ENCODE measurements around the gene PTCRA. TPM values are rescaled to one million over a fixed set of nuclear protein-coding genes. Genes with fewer than 3 reads are reported as not detected.

The PTCRA gene
- total RNA-seq, 1 experiment from 2014 or later: not detected

DNA sequence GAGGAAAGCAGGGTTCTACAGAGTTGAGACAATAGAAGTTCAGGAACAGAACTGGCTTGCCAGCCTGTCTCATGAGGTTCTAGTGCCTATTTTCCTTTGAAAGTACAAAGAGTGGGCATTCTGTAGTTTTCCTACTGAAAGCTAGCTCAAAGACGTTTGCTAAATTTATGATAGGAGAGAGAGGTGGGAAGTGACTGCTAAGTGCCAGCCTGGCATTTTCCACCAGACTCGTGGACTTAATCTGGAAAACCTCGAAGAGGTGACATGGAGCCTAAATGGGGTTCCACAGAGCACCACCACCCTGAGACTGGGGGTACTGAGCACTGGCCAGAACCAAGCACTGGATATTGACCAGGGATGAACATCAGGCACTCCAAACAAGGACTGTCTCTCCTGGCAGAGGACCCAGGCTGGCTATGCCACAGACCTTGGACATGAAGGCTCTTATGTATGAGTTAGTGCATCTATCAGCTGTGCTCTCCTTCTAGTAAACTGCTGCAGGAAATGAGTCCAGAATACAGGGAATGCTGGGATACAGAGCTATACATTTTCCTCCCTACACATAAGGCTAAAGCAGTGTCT is 56.0 kb downstream of the PTCRA start (continued):
- TF ChIP-seq NFYB (CRISPR knock-in tag; conservative IDR thresholded peaks at IDR 0.05; ENCODE audit: low read depth) (no peak), TCF7 (CRISPR knock-in tag; IDR thresholded peaks at IDR 0.05; ENCODE audit: low read depth) (no peak), ZNF416 (CRISPR knock-in tag; IDR thresholded peaks at IDR 0.05) (no peak), ZNF138 (CRISPR knock-in tag; conservative IDR thresholded peaks at IDR 0.05) (no peak), ATF3 (CRISPR knock-in tag; conservative IDR thresholded peaks at IDR 0.05) (no peak), HMGXB4 (CRISPR knock-in tag; IDR thresholded peaks at IDR 0.05) (no peak), HMGA2 (CRISPR knock-in tag; IDR thresholded peaks at IDR 0.05) (no peak), JAZF1 (CRISPR knock-in tag; IDR thresholded peaks at IDR 0.05) (no peak), FOXK1 (CRISPR knock-in tag; IDR thresholded peaks at IDR 0.05) (no peak), E2F1 (CRISPR knock-in tag; IDR thresholded peaks at IDR 0.05) (no peak), SMAD3 (CRISPR knock-in tag; IDR thresholded peaks at IDR 0.05; ENCODE audit: borderline replicate concordance) (no peak)
- TF ChIP-seq, protein P1, sequence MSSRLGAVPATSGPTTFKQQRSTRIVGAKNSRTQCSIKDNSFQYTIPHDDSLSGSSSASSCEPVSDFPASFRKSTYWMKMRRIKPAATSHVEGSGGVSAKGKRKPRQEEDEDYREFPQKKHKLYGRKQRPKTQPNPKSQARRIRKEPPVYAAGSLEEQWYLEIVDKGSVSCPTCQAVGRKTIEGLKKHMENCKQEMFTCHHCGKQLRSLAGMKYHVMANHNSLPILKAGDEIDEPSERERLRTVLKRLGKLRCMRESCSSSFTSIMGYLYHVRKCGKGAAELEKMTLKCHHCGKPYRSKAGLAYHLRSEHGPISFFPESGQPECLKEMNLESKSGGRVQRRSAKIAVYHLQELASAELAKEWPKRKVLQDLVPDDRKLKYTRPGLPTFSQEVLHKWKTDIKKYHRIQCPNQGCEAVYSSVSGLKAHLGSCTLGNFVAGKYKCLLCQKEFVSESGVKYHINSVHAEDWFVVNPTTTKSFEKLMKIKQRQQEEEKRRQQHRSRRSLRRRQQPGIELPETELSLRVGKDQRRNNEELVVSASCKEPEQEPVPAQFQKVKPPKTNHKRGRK (CRISPR knock-in tag; IDR thresholded peaks at IDR 0.05; ENCODE audit: borderline replicate concordance): no peak

DNA sequence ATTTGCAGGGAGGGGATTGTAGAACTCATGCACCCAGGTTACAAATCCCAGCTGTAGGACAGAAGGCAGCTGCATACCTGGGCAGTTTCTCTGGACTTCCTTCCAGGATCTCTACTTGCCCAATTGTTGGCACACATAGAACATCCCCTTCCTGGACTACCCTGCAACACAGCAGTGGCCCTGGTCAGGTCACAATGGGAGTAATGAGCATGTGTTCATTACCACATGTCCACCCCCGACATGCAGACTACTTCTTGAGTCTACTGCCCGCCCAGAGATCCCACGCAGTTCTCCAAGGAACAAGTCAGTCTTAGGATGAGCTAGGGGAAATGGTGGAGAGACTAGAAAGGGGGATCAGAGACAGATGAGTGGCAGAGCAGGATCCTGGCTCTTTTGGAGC is 58.1 kb downstream of the PTCRA start:
- H3K27ac Mint-ChIP-seq: peak overlapping the region; percentile 57
- H3K4me3 Mint-ChIP-seq: no peak overlapping the region
- H3K4me1 Mint-ChIP-seq: peaks cover 7% of the 10 kb centered on the region
- TF ChIP-seq ETV6 (CRISPR knock-in tag; IDR thresholded peaks at IDR 0.05): no peak
- TF ChIP-seq CTCF (IDR thresholded peaks at IDR 0.05): no peak
- TF ChIP-seq, protein P2, sequence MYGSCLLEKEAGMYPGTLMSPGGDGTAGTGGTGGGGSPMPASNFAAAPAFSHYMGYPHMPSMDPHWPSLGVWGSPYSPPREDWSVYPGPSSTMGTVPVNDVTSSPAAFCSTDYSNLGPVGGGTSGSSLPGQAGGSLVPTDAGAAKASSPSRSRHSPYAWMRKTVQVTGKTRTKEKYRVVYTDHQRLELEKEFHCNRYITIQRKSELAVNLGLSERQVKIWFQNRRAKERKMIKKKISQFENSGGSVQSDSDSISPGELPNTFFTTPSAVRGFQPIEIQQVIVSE (CRISPR knock-in tag; IDR thresholded peaks at IDR 0.05; ENCODE audit: borderline replicate concordance): no peak
- no peak for TF ChIP-seq ZNF263 (CRISPR knock-in tag; IDR thresholded peaks at IDR 0.05; ENCODE audit: low read depth)
- TF ChIP-seq NFATC4 (CRISPR knock-in tag; IDR thresholded peaks at IDR 0.05): no peak
- no peak for TF ChIP-seq SMAD3 (CRISPR knock-in tag; IDR thresholded peaks at IDR 0.05; ENCODE audit: borderline replicate concordance)
- no peak for TF ChIP-seq FOXP1 (CRISPR knock-in tag; IDR thresholded peaks at IDR 0.05; ENCODE audit: borderline replicate concordance)
- TF ChIP-seq ZNF121 (CRISPR knock-in tag; IDR thresholded peaks at IDR 0.05): no peak
- TF ChIP-seq, protein P3, sequence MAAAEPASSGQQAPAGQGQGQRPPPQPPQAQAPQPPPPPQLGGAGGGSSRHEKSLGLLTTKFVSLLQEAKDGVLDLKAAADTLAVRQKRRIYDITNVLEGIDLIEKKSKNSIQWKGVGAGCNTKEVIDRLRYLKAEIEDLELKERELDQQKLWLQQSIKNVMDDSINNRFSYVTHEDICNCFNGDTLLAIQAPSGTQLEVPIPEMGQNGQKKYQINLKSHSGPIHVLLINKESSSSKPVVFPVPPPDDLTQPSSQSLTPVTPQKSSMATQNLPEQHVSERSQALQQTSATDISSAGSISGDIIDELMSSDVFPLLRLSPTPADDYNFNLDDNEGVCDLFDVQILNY (CRISPR knock-in tag; IDR thresholded peaks at IDR 0.05): no peak
- TF ChIP-seq, protein P4, sequence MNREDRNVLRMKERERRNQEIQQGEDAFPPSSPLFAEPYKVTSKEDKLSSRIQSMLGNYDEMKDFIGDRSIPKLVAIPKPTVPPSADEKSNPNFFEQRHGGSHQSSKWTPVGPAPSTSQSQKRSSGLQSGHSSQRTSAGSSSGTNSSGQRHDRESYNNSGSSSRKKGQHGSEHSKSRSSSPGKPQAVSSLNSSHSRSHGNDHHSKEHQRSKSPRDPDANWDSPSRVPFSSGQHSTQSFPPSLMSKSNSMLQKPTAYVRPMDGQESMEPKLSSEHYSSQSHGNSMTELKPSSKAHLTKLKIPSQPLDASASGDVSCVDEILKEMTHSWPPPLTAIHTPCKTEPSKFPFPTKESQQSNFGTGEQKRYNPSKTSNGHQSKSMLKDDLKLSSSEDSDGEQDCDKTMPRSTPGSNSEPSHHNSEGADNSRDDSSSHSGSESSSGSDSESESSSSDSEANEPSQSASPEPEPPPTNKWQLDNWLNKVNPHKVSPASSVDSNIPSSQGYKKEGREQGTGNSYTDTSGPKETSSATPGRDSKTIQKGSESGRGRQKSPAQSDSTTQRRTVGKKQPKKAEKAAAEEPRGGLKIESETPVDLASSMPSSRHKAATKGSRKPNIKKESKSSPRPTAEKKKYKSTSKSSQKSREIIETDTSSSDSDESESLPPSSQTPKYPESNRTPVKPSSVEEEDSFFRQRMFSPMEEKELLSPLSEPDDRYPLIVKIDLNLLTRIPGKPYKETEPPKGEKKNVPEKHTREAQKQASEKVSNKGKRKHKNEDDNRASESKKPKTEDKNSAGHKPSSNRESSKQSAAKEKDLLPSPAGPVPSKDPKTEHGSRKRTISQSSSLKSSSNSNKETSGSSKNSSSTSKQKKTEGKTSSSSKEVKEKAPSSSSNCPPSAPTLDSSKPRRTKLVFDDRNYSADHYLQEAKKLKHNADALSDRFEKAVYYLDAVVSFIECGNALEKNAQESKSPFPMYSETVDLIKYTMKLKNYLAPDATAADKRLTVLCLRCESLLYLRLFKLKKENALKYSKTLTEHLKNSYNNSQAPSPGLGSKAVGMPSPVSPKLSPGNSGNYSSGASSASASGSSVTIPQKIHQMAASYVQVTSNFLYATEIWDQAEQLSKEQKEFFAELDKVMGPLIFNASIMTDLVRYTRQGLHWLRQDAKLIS (CRISPR knock-in tag; IDR thresholded peaks at IDR 0.05; ENCODE audit: borderline replicate concordance): no peak
- no peaks in the 10 kb centered on the region for H3K9me3 Mint-ChIP-seq
- ChIA-PET POLR2A (no interaction called here), CTCF (interaction anchor here (1.1 kb wide), 1 partner anchor 170 kb away, joined by 3 read pairs; no protein-coding TSS in a partner anchor)
- no peak for ATAC-seq
- no peak for DNase-seq (ENCODE audit: low spot score)
- H3K36me3 Mint-ChIP-seq: no peaks in the 10 kb centered on the region
- H3K27me3 Mint-ChIP-seq (ENCODE audit: low read depth): no peaks in the 10 kb centered on the region

Data from WTC11 (cell line).